Endothelial cell of hepatic sinusoid (primary cell): Measurements from ENCODE around the gene HAUS2.
"Not testable (repeated sequence)": the region's sequence is repeated elsewhere in the genome, so short reads cannot be mapped to it uniquely, and the experiment has no call there.

Experiments used
- in situ Hi-C: cut with HindIII; loops from 2 replicates; pipeline ENCODE4 v1.10.0; 2017; ENCODE audit warnings: low sequenced_read_pairs

Gene HAUS2

DNA sequence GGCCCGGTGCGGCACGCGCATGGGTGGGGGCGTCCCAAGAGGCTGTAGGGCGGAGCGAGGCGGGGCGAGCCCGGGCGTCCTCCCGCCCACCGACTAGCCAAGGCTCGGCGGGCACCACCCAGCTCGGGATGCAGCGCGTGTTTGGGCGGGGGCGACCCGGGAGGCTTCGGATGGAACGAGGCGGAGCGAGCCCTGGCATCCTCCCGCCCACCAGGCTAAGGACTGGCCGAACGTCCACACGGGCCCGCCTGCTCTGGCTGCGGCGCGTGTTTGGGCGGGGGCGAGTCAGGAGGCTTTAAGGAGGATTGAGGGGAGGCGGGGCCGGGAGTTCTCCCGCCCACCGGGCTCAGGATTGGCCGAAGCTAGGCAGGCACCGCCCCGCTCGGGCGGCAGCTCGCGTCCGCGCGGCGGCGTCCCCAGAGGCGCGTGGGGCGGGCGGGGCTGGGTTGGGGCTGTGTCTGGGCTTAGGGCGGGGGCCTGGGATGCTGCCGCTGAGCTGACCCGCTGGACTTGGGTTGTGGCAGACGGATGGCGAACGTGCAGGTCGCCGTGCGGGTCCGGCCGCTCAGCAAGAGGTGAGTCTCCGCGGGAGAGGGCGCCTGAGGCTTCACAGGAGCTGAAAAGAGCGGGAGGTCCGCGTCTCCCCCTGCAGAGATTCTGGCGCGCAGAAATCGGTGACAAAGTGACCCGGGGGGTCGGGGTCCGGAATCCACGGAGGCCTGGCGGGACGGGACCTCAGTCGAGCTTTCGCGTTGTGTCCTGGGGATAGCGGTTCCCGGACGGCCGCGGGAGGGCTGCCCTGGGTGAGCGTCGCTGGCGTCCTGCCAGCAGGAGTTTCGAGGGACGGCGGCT, 26.8 kb downstream of the HAUS2 start, which contains the start of gene STARD9:
STARD9 (plus strand) TSS at position 419 of the 852 bp plus-strand sequence; CDS start at position 529, 110 bp downstream.
- in situ Hi-C loops: no loop called here

DNA sequence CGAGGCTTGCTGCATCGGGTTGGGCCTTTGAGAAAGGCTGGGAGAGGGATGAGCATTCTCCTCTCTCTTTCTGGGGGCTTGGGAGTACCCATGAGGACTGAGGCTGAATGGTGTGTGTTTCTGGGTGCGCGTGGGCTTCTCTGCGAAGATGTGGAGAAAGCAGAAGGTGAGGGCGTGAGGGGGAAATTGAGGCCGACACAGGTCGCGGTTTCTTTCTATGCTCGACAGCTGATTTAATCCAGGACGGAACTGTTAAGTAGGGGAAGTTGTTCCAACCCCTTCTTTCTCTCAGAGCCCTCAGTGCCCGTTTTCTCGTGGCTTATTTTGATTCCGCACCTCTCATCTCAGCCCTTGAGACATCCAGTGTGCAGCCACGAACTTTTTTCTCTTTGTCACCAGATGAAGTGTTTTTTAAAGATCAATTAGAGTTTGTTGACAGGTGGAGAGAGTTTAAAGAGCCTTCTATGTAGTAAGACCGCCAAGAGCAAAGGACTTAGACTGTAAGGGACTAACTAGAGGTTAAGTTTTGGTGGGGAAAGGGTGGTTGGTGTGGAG, 27.5 kb downstream of the HAUS2 start:
- in situ Hi-C loops: no loop called here

DNA sequence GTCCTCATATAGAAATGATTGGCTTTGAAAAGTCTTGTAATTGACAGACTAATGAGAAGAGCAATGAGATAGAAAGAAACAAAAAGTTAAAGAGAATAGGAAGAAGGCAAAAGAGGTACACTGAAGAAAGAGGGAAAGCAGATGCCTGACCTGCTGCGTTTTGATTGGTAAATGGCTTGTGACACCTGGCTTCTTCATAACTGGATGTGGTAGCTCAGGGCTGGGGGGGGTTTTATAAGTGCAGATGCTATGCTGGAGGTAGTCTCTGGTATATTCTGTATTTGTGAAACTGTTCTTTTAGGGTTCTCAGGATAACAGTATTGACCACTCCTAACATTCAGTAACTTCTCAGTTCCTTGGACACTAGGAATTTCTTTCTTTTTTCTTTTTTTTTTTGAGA, 28.1 kb downstream of the HAUS2 start:
- in situ Hi-C loops: no loop called here

DNA sequence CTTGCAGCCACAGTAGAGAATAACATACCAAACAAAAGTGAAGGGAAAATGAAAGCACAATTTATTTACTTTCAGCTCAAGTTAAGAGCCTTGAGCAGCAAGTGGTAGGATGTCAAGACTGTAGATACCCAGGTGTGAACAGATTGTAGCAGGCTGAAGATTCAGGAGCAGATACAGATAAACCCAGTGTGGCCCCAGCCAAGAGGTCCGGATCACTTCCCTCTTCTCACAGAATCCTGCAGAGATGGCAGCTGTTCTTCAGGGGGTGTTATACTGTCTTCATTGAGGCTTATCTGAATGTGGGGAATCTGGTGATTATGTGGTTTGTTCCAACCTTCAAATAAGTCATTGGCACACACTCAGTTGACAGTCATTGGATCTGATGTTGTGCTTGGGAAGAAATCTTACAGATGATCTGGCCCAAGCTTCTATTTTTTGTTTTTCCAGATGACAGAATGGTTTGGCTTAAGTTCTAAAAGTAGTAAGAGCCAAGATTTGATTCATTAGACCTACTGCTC, 28.9 kb downstream of the HAUS2 start:
- in situ Hi-C loops: no loop called here

DNA sequence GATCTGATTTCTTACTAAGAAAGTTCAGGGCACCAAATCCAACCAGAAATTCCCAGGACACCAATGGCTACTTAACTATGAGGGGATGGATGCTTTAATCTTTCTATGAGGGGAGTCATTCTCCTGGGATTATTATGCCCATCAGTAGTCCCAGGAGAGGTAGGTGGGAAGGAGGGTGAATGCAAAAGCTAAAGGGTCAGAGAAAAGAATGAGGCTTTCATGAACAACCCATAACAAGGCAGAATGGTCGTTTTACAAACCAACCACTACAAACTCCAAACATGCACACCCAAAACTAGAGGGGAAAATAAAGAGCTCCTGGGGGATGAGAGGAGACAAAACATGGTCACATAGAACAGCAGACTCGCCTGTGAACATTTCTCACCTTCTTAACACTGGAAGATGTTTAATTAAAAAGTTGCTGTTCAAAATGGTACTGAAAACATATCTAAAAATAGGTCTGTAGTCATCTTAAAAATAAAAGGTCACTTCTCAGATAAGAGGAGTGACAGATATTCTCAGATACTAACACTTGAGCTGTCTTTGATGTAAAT, 30.4 kb downstream of the HAUS2 start:
- in situ Hi-C loops: no loop called here

DNA sequence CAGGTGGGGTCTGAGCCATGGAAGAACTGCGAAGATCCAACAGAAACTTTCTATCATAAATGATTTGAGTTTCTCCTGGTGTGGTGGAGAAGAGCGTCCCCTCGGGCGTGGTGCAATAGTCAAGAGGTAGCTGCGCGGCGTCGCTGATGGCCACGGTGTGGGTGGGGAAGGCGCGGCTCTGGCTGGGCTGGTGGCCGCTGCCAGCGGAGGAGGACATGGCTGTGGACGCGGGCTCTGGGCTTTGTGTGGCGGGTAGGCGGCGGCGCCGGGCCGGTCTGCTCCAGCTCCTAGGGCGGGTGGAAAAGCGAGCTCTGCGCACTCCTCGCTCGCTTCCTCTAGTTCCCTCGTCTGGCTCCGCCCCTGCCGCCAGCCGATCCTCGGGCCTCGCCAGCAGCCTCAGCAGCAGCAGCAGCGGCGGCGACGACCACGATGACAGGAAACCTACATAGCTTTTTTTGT, 32.7 kb downstream of the HAUS2 start:
- in situ Hi-C loops: no loop called here

DNA sequence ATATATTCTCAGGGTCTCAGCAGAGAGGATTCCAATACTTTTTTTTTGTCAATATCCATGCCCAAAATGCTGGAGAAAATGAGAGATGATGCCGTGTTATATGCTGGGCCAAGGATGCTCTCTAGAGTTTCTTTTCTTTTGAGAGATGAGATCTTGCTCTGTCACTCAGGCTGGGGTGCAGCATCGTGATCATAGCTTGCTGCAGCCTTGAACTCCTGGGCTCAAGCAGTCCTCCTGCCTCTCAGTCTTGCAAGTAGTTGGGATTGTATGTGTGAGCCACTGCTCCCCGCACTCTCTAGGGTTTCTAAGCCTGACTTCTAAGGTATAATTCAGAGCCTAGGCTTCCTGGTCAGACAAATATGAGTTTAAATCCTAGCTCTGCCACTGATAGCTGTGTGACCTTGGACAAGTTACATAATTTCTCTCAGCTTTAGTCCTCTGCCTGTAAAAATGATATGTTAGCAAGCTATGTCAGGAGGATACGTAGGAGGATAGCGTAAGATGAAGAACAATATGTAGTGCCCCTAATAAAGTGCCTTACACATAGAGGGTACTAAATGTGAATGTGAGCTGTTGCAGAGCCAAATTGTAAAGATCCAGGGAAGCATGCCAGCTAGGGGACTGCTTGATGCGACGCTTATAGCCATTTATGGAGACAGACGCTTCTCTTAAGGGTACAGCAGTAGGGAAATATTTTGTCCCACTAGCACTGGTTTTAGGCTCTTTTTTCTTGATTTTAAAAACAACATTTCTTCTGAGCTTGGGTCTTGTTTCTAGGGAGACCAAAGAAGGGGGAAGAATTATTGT, 34.1 kb downstream of the HAUS2 start:
- in situ Hi-C loops: no loop called here

DNA sequence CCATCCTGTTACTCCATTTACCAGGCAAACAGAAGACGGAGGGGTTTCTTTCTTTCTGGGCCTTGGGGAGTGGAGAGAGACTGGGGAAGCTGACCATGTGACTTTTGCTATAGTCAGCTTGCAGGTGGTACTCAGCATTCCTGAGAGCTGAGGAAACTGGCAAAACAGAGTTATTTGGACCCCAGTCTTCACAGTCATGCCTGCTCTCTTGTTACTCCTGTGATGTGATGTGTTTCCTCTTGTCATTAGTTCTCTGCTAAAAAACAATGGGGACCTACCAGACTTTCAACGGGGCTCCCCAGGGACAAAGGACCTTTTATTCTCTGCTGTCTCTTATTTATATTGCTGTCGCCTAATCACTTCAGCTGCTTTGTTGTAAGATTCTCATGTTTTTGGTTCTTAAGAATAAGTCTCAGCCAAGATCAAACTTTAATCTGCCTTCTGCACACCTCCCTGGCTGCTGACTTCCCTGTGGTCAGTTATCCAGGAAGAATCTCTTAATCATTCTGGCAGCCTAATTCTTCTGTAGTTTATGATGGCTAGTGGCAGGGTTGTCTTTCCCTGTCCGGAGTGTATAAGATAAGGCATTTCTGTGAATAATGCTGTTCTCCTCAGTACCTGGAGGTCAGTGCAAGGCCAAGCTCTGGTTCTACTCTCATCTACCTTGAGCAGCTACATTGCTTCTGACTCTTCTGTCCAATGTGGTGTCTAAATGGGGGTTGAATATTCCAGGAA, 35.6 kb downstream of the HAUS2 start:
- in situ Hi-C loops: no loop called here

DNA sequence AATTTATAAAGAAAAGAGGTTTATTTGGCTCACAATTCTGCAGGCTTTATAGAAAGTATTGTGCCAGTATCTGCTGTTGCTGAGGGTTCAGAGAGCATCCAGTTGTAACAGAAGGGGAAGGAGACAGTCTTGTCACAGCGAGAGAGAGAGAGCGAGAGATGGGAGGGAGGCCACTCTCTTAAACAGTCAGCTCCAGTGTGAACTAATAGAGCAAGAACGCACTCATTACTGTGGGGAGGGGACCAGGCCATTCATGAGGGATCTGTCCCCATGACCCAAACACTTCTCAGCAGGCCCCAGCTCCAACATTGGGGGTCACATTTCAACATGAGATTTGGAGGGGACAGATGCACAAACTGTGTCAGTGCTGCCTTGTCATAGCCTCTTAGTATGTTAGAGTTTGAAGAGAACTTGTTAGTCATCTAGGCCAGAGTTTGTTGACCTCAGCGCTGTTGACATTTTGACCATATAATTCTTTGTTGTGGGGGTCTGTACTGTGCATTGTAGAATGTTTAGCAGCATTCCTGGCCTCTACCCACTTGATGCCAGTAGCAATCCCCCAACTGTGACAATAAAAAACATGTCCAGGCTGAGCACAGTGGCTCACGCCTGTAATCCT, 42.1 kb downstream of the HAUS2 start:
- in situ Hi-C loops: no loop called here

DNA sequence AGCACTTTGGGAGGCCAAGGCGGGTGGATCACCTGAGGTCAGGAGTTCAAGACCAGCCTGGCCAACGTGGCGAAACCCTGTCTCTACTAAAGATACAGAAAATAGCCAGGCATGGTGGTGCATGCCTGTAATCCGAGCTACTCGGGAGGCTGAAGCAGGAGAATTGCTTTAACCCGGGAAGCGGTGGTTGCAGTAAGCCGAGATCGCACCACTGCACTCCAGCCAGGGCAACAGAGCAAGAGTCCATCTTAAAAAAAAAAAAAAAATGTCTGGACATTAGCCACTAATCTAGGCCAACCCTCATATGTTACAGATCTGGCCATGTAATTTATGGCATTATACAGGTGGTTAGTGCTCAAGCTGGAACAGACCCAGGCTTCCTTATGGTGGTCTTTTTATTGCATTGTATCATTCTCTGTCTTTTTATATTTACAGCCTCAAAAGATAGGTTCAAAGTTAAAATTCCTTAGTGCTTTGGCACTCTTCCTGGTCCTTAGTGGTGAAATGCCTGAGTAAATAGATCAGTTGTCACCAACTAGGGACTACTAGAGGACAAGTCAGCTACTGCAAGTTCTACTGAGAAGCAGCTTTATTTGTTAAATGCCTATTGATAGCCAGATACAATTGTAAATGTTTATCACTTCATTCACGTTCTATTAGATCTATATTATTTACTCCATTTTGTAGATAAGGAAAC, 42.7 kb downstream of the HAUS2 start:
- in situ Hi-C loops: no loop called here

DNA sequence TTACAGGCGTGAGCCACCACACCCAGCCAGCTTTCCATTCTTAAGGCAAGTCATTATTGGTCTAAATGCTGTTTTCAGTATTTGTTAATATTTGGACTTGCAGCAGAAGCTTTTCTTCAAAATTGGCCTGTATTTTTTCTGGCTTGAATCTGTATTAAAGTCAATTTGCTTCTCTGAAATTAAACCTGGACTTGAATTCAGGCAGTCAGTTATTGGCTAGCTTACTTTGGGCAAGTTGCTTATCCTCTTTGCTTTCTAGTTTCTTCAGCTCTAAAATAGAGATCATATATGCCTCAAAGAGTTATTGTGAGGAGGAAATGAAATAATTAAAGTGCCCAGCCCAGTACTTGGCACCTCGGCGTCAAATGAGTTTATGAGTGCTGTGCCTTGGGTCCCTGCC, 44.1 kb downstream of the HAUS2 start:
- in situ Hi-C loops: no loop called here

DNA sequence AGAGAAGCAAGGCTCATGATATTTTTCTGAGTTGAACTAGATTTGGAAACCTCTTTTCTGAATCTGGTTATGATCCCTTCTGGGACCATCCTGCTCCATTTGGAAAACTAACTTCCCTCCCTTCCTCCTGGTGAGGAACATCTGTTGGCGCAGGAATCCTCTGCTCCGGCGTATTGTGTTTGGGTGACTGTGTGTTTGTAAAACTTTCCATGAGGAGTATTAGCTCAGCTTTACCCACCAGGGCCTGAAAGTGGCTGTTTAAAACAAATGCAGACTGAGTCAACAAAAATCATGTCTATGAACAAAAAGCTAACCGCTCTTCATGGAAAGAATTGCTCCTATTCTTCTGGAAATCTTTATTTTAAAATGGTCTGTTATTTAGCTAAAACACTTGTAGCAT, 44.5 kb downstream of the HAUS2 start:
- in situ Hi-C loops: no loop called here

DNA sequence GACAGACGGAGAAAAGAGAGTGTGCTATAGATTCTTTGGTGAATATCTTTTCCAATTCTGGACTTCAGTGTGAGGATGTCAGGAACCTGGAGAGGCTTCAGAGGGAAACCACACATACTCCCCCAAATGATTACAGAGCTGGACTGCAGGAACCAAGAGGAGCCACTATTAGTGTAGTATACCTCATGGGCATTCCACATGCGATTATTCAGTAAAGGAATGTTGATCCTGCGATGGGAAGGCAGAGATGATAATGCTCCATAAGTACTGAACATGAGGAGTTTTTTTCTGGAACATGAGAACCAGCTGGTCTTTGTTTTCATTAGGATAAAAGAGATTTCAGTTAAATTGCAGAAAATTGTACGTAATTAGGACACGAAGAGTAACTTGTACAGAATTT, 45.5 kb downstream of the HAUS2 start:
- in situ Hi-C loops: no loop called here

DNA sequence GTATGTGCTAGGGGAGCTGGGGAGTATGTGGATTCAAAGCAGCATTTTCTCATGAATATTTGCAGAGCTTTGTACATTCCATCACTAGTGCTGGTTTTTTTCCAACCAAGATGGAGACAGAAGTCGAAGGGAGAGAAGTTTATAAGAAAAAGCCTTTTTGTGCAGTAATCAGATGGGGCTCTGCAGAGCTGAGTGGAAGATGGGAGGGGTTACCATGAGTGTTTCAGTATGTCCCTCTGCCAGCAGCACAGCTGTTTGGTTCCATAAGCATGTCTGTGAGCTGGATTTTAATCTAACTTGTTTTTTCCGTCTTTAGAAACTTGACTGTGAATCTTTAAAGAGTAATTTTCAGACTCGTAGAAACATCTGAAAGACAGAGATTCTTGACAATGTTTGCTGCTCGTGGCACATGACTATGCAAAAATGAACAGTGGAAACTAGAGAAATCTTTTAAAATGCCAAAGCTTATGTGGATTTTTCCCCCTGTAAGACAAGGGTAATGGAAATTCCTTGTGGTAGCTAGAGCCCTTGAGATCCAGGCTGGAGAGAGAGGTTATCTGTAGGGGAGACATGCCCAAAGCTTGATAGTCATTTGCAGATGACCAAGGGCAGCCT, 47.1 kb downstream of the HAUS2 start:
- in situ Hi-C loops: no loop called here

DNA sequence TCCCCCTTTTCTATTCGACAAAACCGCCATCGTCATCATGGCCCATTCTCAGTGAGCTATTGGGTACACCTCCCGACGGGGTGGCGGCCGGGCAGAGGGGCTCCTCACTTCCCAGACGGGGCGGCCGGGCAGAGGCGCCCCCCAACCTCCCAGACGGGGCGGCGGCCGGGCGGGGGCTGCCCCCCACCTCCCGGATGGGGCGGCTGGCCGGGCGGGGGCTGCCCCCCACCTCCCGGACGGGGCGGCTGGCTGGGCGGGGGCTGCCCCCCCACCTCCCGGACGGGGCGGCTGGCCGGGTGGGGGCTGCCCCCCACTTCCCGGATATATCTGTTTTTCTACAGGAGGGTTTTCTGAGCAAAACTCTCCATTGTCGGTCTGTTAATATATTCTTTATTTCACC, 52.7 kb downstream of the HAUS2 start:
- in situ Hi-C loops: not testable (repeated sequence)

DNA sequence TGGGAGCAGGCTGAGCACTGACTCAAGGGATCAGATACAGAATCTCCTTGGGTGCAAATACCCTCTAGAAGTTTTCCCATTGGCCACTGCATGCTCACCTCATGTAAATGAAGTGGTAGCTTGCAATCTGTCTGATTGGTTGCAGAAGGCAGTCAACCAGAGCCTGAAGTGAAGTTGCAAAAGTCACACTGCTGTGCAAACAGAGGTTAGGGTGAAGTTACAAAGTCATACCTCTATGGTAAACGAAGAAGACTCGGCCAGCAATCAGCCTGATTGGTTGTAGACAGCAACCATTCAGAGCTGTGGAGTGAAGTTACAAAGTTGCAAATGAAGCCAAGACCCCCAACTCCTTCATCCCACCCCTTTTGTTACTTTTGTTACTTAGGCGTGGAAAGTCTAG, 53.9 kb downstream of the HAUS2 start:
- in situ Hi-C loops: no loop called here

DNA sequence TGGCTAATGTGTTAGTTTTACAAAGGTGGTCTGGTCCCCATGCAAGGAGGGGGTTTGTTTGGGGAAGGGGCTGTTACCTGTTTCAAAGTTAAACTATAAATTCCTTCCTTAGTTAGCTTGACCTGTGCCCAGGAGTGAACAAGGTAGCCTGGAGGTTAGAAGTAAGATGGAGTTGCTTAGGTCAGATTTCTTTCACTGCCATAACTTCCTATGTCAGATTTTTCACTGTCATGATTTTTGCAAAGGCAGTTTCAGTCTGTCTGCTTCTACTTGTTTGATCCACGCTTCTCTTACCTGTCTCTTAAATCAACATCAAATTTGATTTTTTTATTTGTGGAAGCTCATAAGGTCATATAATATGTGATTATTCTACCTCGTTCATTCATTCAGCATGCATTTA, 55.3 kb downstream of the HAUS2 start:
- in situ Hi-C loops: no loop called here

DNA sequence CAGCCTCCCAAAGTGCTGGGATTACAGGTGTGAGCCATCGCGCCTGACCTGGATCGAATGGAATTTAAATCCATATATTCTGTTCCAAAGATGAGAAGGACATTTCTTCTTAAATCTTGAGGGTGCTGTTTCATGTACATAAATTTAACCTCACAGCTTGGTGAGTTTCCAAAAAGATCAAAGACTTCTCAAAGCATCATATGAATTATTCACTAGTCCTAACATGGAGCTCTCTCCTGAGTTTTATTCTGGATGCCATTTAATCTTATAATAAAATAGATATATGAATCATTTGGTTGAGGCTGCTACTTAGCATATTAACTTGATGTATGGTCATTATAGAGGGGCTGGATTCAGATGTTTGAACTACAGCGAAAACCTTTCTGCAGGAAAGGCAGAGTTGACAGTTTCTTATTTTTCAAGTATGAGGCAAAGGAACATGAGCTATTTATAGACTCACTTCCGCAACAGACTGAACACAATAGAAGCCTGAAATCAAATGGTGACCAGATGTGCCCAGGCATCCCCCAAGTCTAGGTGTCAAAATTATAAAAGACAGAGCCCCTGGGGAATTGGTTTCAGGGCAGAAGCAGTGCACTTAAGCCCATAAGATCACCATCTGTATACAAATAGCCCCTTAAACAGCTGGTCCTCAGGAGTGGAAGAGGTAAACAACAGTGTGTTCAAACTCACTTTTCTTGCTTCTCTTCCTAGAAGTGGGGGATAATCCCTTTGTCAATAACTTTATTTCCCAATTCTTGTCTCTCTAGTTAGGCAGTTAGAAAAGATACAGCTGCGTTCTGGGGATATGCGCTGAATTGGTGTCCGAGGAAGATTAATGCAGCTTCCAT, 56.5 kb downstream of the HAUS2 start:
- in situ Hi-C loops: no loop called here
